ENCODE measurements around the gene PLEKHJ1.

PLEKHJ1 gene

GRCh38 chr19:2195361-2195760, 40.8 kb downstream of the PLEKHJ1 start:
- DNase-seq: no peak

GRCh38 chr19:2194513-2195078, 41.5 kb downstream of the PLEKHJ1 start:
- DNase-seq: no peak

GRCh38 chr19:2193807-2194206, 42.3 kb downstream of the PLEKHJ1 start:
- no peak for DNase-seq

GRCh38 chr19:2192862-2193261, 43.3 kb downstream of the PLEKHJ1 start:
- no peak for DNase-seq

GRCh38 chr19:2191456-2192310, 44.4 kb downstream of the PLEKHJ1 start:
- DNase-seq: no peak

- DNase-seq: no peak
These were observed 45.2 kb downstream of the PLEKHJ1 start for GRCh38 chr19:2190848-2191455.

- DNase-seq: no peak
These were observed 46.2 kb downstream of the PLEKHJ1 start for GRCh38 chr19:2189880-2190279.

GRCh38 chr19:2188708-2189385, 47.3 kb downstream of the PLEKHJ1 start:
- DNase-seq: peak; percentile 59

GRCh38 chr19:2187159-2187558, 49.0 kb downstream of the PLEKHJ1 start:
- no peak for DNase-seq

GRCh38 chr19:2186071-2186846, 49.9 kb downstream of the PLEKHJ1 start:
- peak; percentile 99 for DNase-seq

GRCh38 chr19:2185734-2186070, 50.4 kb downstream of the PLEKHJ1 start:
- no peak for DNase-seq

GRCh38 chr19:2184422-2184975, 51.6 kb downstream of the PLEKHJ1 start:
- DNase-seq: no peak

Data from fibroblast of skin of right biceps (primary cell).